GM23248 (cell line): ENCODE results near the gene HNRNPK. TPM values are rescaled to one million over a fixed set of nuclear protein-coding genes. Genes with fewer than 3 reads are reported as not detected.

Experiments
- DNase-seq: peaks from one replicate; pipeline ENCODE4 v3.0.0-alpha.2; 2015
- H2AFZ ChIP-seq: fragments of 200-600 bp; sonication (generic); 2 replicates; pipeline ENCODE4 v1.6.1; 2016; ENCODE audit warnings: antibody characterized with exemption
- H3F3A ChIP-seq: fragments of 200-600 bp; sonication (generic); 2 replicates; pipeline ENCODE4 v1.6.1; 2016; ENCODE audit warnings: mild to moderate bottlenecking, antibody characterized with exemption, mixed run types; ENCODE audit not compliant: insufficient read depth
- H3K27ac ChIP-seq: fragments of 200-600 bp; sonication (generic); 2 replicates; pipeline ENCODE4 v1.5.1; 2016; ENCODE audit warnings: mild to moderate bottlenecking
- H3K27me3 ChIP-seq: fragments of 200-600 bp; sonication (generic); replicated peaks from 2 replicates; pipeline ENCODE4 v1.6.1; 2016; ENCODE audit warnings: mild to moderate bottlenecking; ENCODE audit not compliant: insufficient read depth
- H3K36me3 ChIP-seq: fragments of 200-600 bp; sonication (generic); 2 replicates; pipeline ENCODE4 v1.6.1; 2016; ENCODE audit warnings: low read depth, mild to moderate bottlenecking
- H3K4me1 ChIP-seq: fragments of 200-600 bp; sonication (generic); 2 replicates; pipeline ENCODE4 v1.6.1; 2016; ENCODE audit warnings: mild to moderate bottlenecking; ENCODE audit not compliant: insufficient read depth
- H3K4me2 ChIP-seq: fragments of 200-600 bp; sonication (generic); one replicate; pipeline ENCODE4 v1.6.1; 2016; ENCODE audit warnings: mild to moderate bottlenecking; ENCODE audit not compliant: unreplicated experiment
- H3K4me3 ChIP-seq: fragments of 200-600 bp; sonication (generic); 2 replicates; pipeline ENCODE4 v1.5.1; 2016; ENCODE audit warnings: mild to moderate bottlenecking
- H3K79me2 ChIP-seq: fragments of 200-600 bp; sonication (generic); 2 replicates; pipeline ENCODE4 v1.6.1; 2016; ENCODE audit warnings: mild to moderate bottlenecking; ENCODE audit not compliant: insufficient read depth
- H3K9ac ChIP-seq: fragments of 200-600 bp; sonication (generic); 2 replicates; pipeline ENCODE4 v1.6.1; 2016; ENCODE audit warnings: mild to moderate bottlenecking
- H3K9me2 ChIP-seq: fragments of 200-600 bp; sonication (generic); 2 replicates; pipeline ENCODE4 v1.6.1; 2016; ENCODE audit warnings: mixed run types, mild to moderate bottlenecking, moderate library complexity; ENCODE audit not compliant: insufficient read depth
- H3K9me3 ChIP-seq: fragments of 200-600 bp; sonication (generic); one replicate; pipeline ENCODE4 v1.6.1; 2017; ENCODE audit warnings: low read depth
- H4K20me1 ChIP-seq: fragments of 200-600 bp; sonication (generic); 2 replicates; pipeline ENCODE4 v1.6.0; 2016; ENCODE audit not compliant: insufficient read depth
- EZH2 ChIP-seq: fragments of 200-600 bp; sonication (generic); IDR thresholded peaks from 2 replicates; pipeline ENCODE4 v1.6.1; 2018; ENCODE audit warnings: antibody characterized with exemption, mild to moderate bottlenecking; ENCODE audit not compliant: insufficient read depth, poor library complexity, severe bottlenecking
- EZH2phosphoT487 ChIP-seq: fragments of 200-600 bp; sonication (generic); IDR thresholded peaks from 2 replicates; pipeline ENCODE4 v1.6.1; 2018; ENCODE audit warnings: antibody characterized with exemption, moderate library complexity, mild to moderate bottlenecking, low read depth; ENCODE audit not compliant: insufficient read depth
- WGBS, 2 experiments: methylation state at CpG; one replicate each; pipeline ENCODE4 v1.1.6; 2015 to 2017; ENCODE audit warnings: low lambda C conversion rate in 2 of 2, low coverage in 1 of 2; ENCODE audit errors: missing lambda C conversion rate in 2 of 2; 5-methylcytosine and 5-hydroxymethylcytosine counted together
- in situ Hi-C: fragments of 300-500 bp; cut with MboI; formaldehyde crosslinking; loops from 2 replicates; pipeline ENCODE4 v1.15.0; 2020
- polyA plus RNA-seq: library from polyadenylated mRNA; unstranded; fragments of >200 nt; fragmentation: Nextera tagmentation; extraction: Ambion mirVana; gene quantifications from 2 replicates; pipeline ENCODE4 v1.2.1, GENCODE V29; 2016
- total RNA-seq: library from RNA; depleted of rRNA; stranded (reverse); fragments of >200 nt; shearing (Covaris generic); gene quantifications from 2 replicates; pipeline ENCODE4 v1.2.3, GENCODE V29; 2014

HNRNPK gene
- total and polyA plus RNA-seq, 2 experiments from 2014 or later, result 370 to 500 TPM

- Histone ChIP-seq H3K79me2 (no peaks in the 10 kb centered on the region), H3K9me2 (no peaks in the 10 kb centered on the region), H3K27me3 (no peaks in the 10 kb centered on the region), H4K20me1 (no peaks in the 10 kb centered on the region), H3K9ac (no peak overlapping the region), H2AFZ (no peak overlapping the region), H3K4me2 (no peak overlapping the region), H3K4me3 (no peak overlapping the region), H3K36me3 (no peaks in the 10 kb centered on the region), H3K27ac (no peak overlapping the region), H3F3A (peaks cover 29% of the 10 kb centered on the region), H3K9me3 (no peaks in the 10 kb centered on the region), H3K4me1 (peaks cover 24% of the 10 kb centered on the region)
- WGBS, 2 experiments, result 88 to 89% methylated on average over 5 of the region's 5 CpGs
- TF ChIP-seq EZH2phosphoT487, result no peak
- in situ Hi-C loops, result no loop called here
- no peak for DNase-seq
Observed at GRCh38 chr9:83932851-83933250, 47.2 kb downstream of the HNRNPK start.

- Histone ChIP-seq H3K36me3 (no peaks in the 10 kb centered on the region), H3K4me2 (no peak overlapping the region), H3K4me1 (peaks cover 24% of the 10 kb centered on the region), H4K20me1 (no peaks in the 10 kb centered on the region), H3K27ac (no peak overlapping the region), H3K4me3 (no peak overlapping the region), H3K9me3 (no peaks in the 10 kb centered on the region), H3K79me2 (no peaks in the 10 kb centered on the region), H3F3A (peaks cover 29% of the 10 kb centered on the region), H2AFZ (no peak overlapping the region), H3K9me2 (no peaks in the 10 kb centered on the region), H3K9ac (no peak overlapping the region), H3K27me3 (no peaks in the 10 kb centered on the region)
- in situ Hi-C loops, result no loop called here
- no peak for DNase-seq
- TF ChIP-seq EZH2phosphoT487, result no peak
- no peak for TF ChIP-seq EZH2
- 92 to 95% methylated on average over 2 of the region's 2 CpGs for WGBS, 2 experiments
Observed at GRCh38 chr9:83932011-83932410, 48.0 kb downstream of the HNRNPK start.

- Histone ChIP-seq H3K9ac (no peak overlapping the region), H2AFZ (no peak overlapping the region), H3K79me2 (no peaks in the 10 kb centered on the region), H3K27me3 (no peaks in the 10 kb centered on the region), H3K4me2 (no peak overlapping the region), H3K36me3 (no peaks in the 10 kb centered on the region), H3K9me2 (no peaks in the 10 kb centered on the region), H4K20me1 (no peaks in the 10 kb centered on the region), H3F3A (peaks cover 22% of the 10 kb centered on the region), H3K9me3 (no peaks in the 10 kb centered on the region), H3K4me3 (no peak overlapping the region), H3K4me1 (peaks cover 24% of the 10 kb centered on the region), H3K27ac (no peak overlapping the region)
- 80 to 81% methylated on average over 5 of the region's 5 CpGs for WGBS, 2 experiments
- no peak for DNase-seq
- in situ Hi-C loops, result no loop called here
- TF ChIP-seq EZH2phosphoT487, result no peak
- TF ChIP-seq EZH2, result no peak
Observed at GRCh38 chr9:83930881-83931280, 49.1 kb downstream of the HNRNPK start.

- Histone ChIP-seq H3K27ac (no peak overlapping the region), H3K79me2 (no peaks in the 10 kb centered on the region), H3F3A (no peaks in the 10 kb centered on the region), H3K27me3 (no peaks in the 10 kb centered on the region), H3K36me3 (no peaks in the 10 kb centered on the region), H3K9me2 (no peaks in the 10 kb centered on the region), H4K20me1 (no peaks in the 10 kb centered on the region), H3K4me1 (no peaks in the 10 kb centered on the region), H2AFZ (no peak overlapping the region), H3K4me2 (no peak overlapping the region), H3K9ac (no peak overlapping the region), H3K9me3 (no peaks in the 10 kb centered on the region), H3K4me3 (no peak overlapping the region)
- WGBS, 2 experiments, result 89 to 100% methylated on average over 1 of the region's 1 CpG
- in situ Hi-C loops, result no loop called here
- no peak for DNase-seq
- TF ChIP-seq EZH2 (no peak), EZH2phosphoT487 (no peak)
Observed at GRCh38 chr9:83927591-83927990, 52.4 kb downstream of the HNRNPK start.
